Stimulated activated effector memory CD8-positive, alpha-beta T cell treated with anti-CD3 and anti-CD28 coated beads, Interleukin-12 subunit alpha, Interleukin-12 subunit beta, amount 100 ng/mL, for 72 hours (primary cell): ENCODE data around the gene PHACTR1.

ENCODE experiments used
- ATAC-seq: fragments of 150-1000 bp; cut with Tn5 transposase; 2 replicates; pipeline ENCODE4 v1.10.0; 2021
- DNase-seq, 2 donors: peaks; one replicate each; pipeline ENCODE4 v3.0.0; 2021 to 2022; ENCODE audit warnings: low spot score in 2 of 2
- H3K27ac Mint-ChIP-seq: one replicate; pipeline ENCODE4 v1.8.0; 2022; ENCODE audit warnings: mild to moderate bottlenecking, mixed read lengths
- H3K36me3 Mint-ChIP-seq: one replicate; pipeline ENCODE4 v1.8.0; 2022; ENCODE audit warnings: mild to moderate bottlenecking, mixed read lengths
- H3K4me1 Mint-ChIP-seq: one replicate; pipeline ENCODE4 v1.8.0; 2022; ENCODE audit warnings: mixed read lengths
- H3K4me3 Mint-ChIP-seq: one replicate; pipeline ENCODE4 v1.8.0; 2022; ENCODE audit warnings: mild to moderate bottlenecking, mixed read lengths
- H3K9me3 Mint-ChIP-seq: one replicate; pipeline ENCODE4 v1.8.0; 2022; ENCODE audit warnings: mixed read lengths

PHACTR1 gene

GRCh38 chr6:13089296-13089994 is 372.9 kb downstream of the PHACTR1 start:
- no peaks in the 10 kb centered on the region for H3K36me3 Mint-ChIP-seq
- DNase-seq = no peak
- no peak overlapping the region for H3K4me3 Mint-ChIP-seq
- ATAC-seq = no peak
- peaks cover 2% of the 10 kb centered on the region for H3K9me3 Mint-ChIP-seq
- H3K4me1 Mint-ChIP-seq = no peaks in the 10 kb centered on the region
- H3K27ac Mint-ChIP-seq = no peak overlapping the region

GRCh38 chr6:13091192-13091591 is 374.6 kb downstream of the PHACTR1 start:
- no peaks in the 10 kb centered on the region for H3K9me3 Mint-ChIP-seq
- no peaks in the 10 kb centered on the region for H3K4me1 Mint-ChIP-seq
- no peak overlapping the region for H3K4me3 Mint-ChIP-seq
- no peak overlapping the region for H3K27ac Mint-ChIP-seq
- DNase-seq (no peak), ATAC-seq (no peak)
- H3K36me3 Mint-ChIP-seq = no peaks in the 10 kb centered on the region

GRCh38 chr6:13094781-13095425 is 378.3 kb downstream of the PHACTR1 start:
- Mint-ChIP-seq H3K4me1 (no peaks in the 10 kb centered on the region), H3K9me3 (no peaks in the 10 kb centered on the region), H3K36me3 (no peaks in the 10 kb centered on the region), H3K4me3 (no peak overlapping the region), H3K27ac (no peak overlapping the region)
- ATAC-seq = no peak
- no peak for DNase-seq

GRCh38 chr6:13096084-13096483 is 379.5 kb downstream of the PHACTR1 start:
- ATAC-seq = no peak
- Mint-ChIP-seq H3K9me3 (no peaks in the 10 kb centered on the region), H3K36me3 (no peaks in the 10 kb centered on the region), H3K27ac (no peak overlapping the region), H3K4me1 (no peaks in the 10 kb centered on the region), H3K4me3 (no peak overlapping the region)
- no peak for DNase-seq

- ATAC-seq (no peak), DNase-seq (no peak)
- no peak overlapping the region for H3K4me3 Mint-ChIP-seq
- H3K4me1 Mint-ChIP-seq = no peaks in the 10 kb centered on the region
- H3K36me3 Mint-ChIP-seq = no peaks in the 10 kb centered on the region
- no peaks in the 10 kb centered on the region for H3K9me3 Mint-ChIP-seq
- no peak overlapping the region for H3K27ac Mint-ChIP-seq
Observed at GRCh38 chr6:13097454-13097853, 380.9 kb downstream of the PHACTR1 start.

- ATAC-seq = no peak
- no peak for DNase-seq
- no peaks in the 10 kb centered on the region for H3K36me3 Mint-ChIP-seq
- no peak overlapping the region for H3K27ac Mint-ChIP-seq
- H3K4me1 Mint-ChIP-seq = no peaks in the 10 kb centered on the region
- no peaks in the 10 kb centered on the region for H3K9me3 Mint-ChIP-seq
- H3K4me3 Mint-ChIP-seq = no peak overlapping the region
Observed at GRCh38 chr6:13098006-13098405, 381.4 kb downstream of the PHACTR1 start.

- no peaks in the 10 kb centered on the region for H3K36me3 Mint-ChIP-seq
- ATAC-seq (peak; percentile 26), DNase-seq (no peak)
- H3K4me1 Mint-ChIP-seq = no peaks in the 10 kb centered on the region
- H3K9me3 Mint-ChIP-seq = no peaks in the 10 kb centered on the region
- no peak overlapping the region for H3K4me3 Mint-ChIP-seq
- no peak overlapping the region for H3K27ac Mint-ChIP-seq
Observed at GRCh38 chr6:13098793-13099570, 382.4 kb downstream of the PHACTR1 start.

GRCh38 chr6:13099771-13100170 is 383.2 kb downstream of the PHACTR1 start:
- ATAC-seq = no peak
- no peaks in the 10 kb centered on the region for H3K4me1 Mint-ChIP-seq
- no peaks in the 10 kb centered on the region for H3K36me3 Mint-ChIP-seq
- H3K9me3 Mint-ChIP-seq = no peaks in the 10 kb centered on the region
- H3K27ac Mint-ChIP-seq = no peak overlapping the region
- H3K4me3 Mint-ChIP-seq = no peak overlapping the region
- no peak for DNase-seq

GRCh38 chr6:13101409-13101808 is 384.8 kb downstream of the PHACTR1 start:
- Mint-ChIP-seq H3K4me1 (no peaks in the 10 kb centered on the region), H3K4me3 (no peak overlapping the region), H3K9me3 (no peaks in the 10 kb centered on the region), H3K27ac (no peak overlapping the region), H3K36me3 (no peaks in the 10 kb centered on the region)
- DNase-seq (no peak), ATAC-seq (no peak)

- H3K27ac Mint-ChIP-seq = no peak overlapping the region
- no peaks in the 10 kb centered on the region for H3K36me3 Mint-ChIP-seq
- H3K4me3 Mint-ChIP-seq = no peak overlapping the region
- no peaks in the 10 kb centered on the region for H3K9me3 Mint-ChIP-seq
- H3K4me1 Mint-ChIP-seq = no peaks in the 10 kb centered on the region
- DNase-seq (no peak), ATAC-seq (no peak)
Observed at GRCh38 chr6:13101985-13102384, 385.4 kb downstream of the PHACTR1 start.

- DNase-seq (no peak), ATAC-seq (no peak)
- H3K27ac Mint-ChIP-seq = no peak overlapping the region
- no peaks in the 10 kb centered on the region for H3K9me3 Mint-ChIP-seq
- H3K36me3 Mint-ChIP-seq = no peaks in the 10 kb centered on the region
- H3K4me1 Mint-ChIP-seq = no peaks in the 10 kb centered on the region
- H3K4me3 Mint-ChIP-seq = no peak overlapping the region
Observed at GRCh38 chr6:13103169-13103568, 386.6 kb downstream of the PHACTR1 start.

- Mint-ChIP-seq H3K36me3 (no peaks in the 10 kb centered on the region), H3K4me1 (no peaks in the 10 kb centered on the region), H3K27ac (no peak overlapping the region), H3K4me3 (no peak overlapping the region), H3K9me3 (no peaks in the 10 kb centered on the region)
- ATAC-seq (no peak), DNase-seq (no peak)
Observed at GRCh38 chr6:13105139-13105538, 388.6 kb downstream of the PHACTR1 start.

GRCh38 chr6:13112921-13113320 is 396.4 kb downstream of the PHACTR1 start:
- no peak overlapping the region for H3K4me3 Mint-ChIP-seq
- no peak for ATAC-seq

GRCh38 chr6:13113376-13113775 is 396.8 kb downstream of the PHACTR1 start:
- Mint-ChIP-seq H3K36me3 (no peaks in the 10 kb centered on the region), H3K4me3 (no peak overlapping the region), H3K9me3 (peaks cover 3% of the 10 kb centered on the region), H3K27ac (no peak overlapping the region), H3K4me1 (no peaks in the 10 kb centered on the region)
- DNase-seq = no peak
- ATAC-seq = no peak

More at GRCh38 chr6:13112921-13113320, 396.4 kb downstream of the PHACTR1 start:
- no peak for DNase-seq
- Mint-ChIP-seq H3K36me3 (no peaks in the 10 kb centered on the region), H3K27ac (no peak overlapping the region), H3K4me1 (no peaks in the 10 kb centered on the region), H3K9me3 (peaks cover 3% of the 10 kb centered on the region)

- Mint-ChIP-seq H3K4me1 (no peaks in the 10 kb centered on the region), H3K27ac (no peak overlapping the region), H3K4me3 (no peak overlapping the region), H3K9me3 (peaks cover 3% of the 10 kb centered on the region), H3K36me3 (no peaks in the 10 kb centered on the region)
- no peak for DNase-seq
- no peak for ATAC-seq
Observed at GRCh38 chr6:13113981-13114593, 397.5 kb downstream of the PHACTR1 start.
